ENCODE results near the gene HADHA.

HADHA gene

GRCh38 chr2:26284132-26284531 lies 39.7 kb upstream of the HADHA start:
- H3K4me3 ChIP-seq (IDR thresholded peaks at IDR 0.05; ENCODE audit: insufficient read depth, low read depth, low read length), result no peak overlapping the region
- no peaks in the 10 kb centered on the region for H4K20me1 ChIP-seq (ENCODE audit: insufficient read depth)
- no peak for TF ChIP-seq CTCF (conservative IDR thresholded peaks at IDR 0.05; ENCODE audit: low read depth, low read length)
- no peak overlapping the region for H2AFZ ChIP-seq (ENCODE audit: low read depth)
- H3K4me2 ChIP-seq, result no peak overlapping the region
- H3K36me3 ChIP-seq (ENCODE audit: insufficient read depth), result peaks cover 4% of the 10 kb centered on the region; the same call in 1 of the 2 replicates
- no peaks in the 10 kb centered on the region for H3K79me2 ChIP-seq (ENCODE audit: insufficient read depth, low read depth)
- no peak overlapping the region for H3K9ac ChIP-seq
- no peaks in the 10 kb centered on the region for H3K27me3 ChIP-seq (ENCODE audit: insufficient read depth, low read depth)
- H3K27ac ChIP-seq, result no peak overlapping the region
- H3K4me1 ChIP-seq (ENCODE audit: low read depth, poor library complexity, severe bottlenecking), result no peaks in the 10 kb centered on the region

- H3K4me3 ChIP-seq (IDR thresholded peaks at IDR 0.05; ENCODE audit: insufficient read depth, low read depth, low read length), result no peak overlapping the region
- no peaks in the 10 kb centered on the region for H3K4me1 ChIP-seq (ENCODE audit: low read depth, poor library complexity, severe bottlenecking)
- TF ChIP-seq CTCF (conservative IDR thresholded peaks at IDR 0.05; ENCODE audit: low read depth, low read length), result no peak
- no peaks in the 10 kb centered on the region for H4K20me1 ChIP-seq (ENCODE audit: insufficient read depth)
- no peak overlapping the region for H3K27ac ChIP-seq
- no peaks in the 10 kb centered on the region for H3K79me2 ChIP-seq (ENCODE audit: insufficient read depth, low read depth)
- H3K27me3 ChIP-seq (ENCODE audit: insufficient read depth, low read depth), result no peaks in the 10 kb centered on the region
- H3K36me3 ChIP-seq (ENCODE audit: insufficient read depth), result peaks cover 7% of the 10 kb centered on the region; the same call in 1 of the 2 replicates
- H2AFZ ChIP-seq (ENCODE audit: low read depth), result no peak overlapping the region
- no peak overlapping the region for H3K4me2 ChIP-seq
- H3K9ac ChIP-seq, result no peak overlapping the region
Measured at GRCh38 chr2:26283606-26284005, 39.2 kb upstream of the HADHA start.

- Histone ChIP-seq H3K27me3 (ENCODE audit: insufficient read depth, low read depth) (no peaks in the 10 kb centered on the region), H3K4me1 (ENCODE audit: low read depth, poor library complexity, severe bottlenecking) (no peaks in the 10 kb centered on the region), H3K9ac (no peak overlapping the region), H3K4me2 (no peak overlapping the region), H3K79me2 (ENCODE audit: insufficient read depth, low read depth) (no peaks in the 10 kb centered on the region), H3K27ac (no peak overlapping the region), H3K4me3 (IDR thresholded peaks at IDR 0.05; ENCODE audit: insufficient read depth, low read depth, low read length) (no peak overlapping the region), H2AFZ (ENCODE audit: low read depth) (no peak overlapping the region), H3K36me3 (ENCODE audit: insufficient read depth) (peaks cover 7% of the 10 kb centered on the region; the same call in 1 of the 2 replicates), H4K20me1 (ENCODE audit: insufficient read depth) (no peaks in the 10 kb centered on the region)
- no peak for TF ChIP-seq CTCF (conservative IDR thresholded peaks at IDR 0.05; ENCODE audit: low read depth, low read length)
Measured at GRCh38 chr2:26281226-26281625, 36.8 kb upstream of the HADHA start.

- Histone ChIP-seq H3K9ac (no peak overlapping the region), H3K79me2 (ENCODE audit: insufficient read depth, low read depth) (no peaks in the 10 kb centered on the region), H3K4me3 (IDR thresholded peaks at IDR 0.05; ENCODE audit: insufficient read depth, low read depth, low read length) (no peak overlapping the region), H3K4me1 (ENCODE audit: low read depth, poor library complexity, severe bottlenecking) (no peaks in the 10 kb centered on the region), H3K4me2 (no peak overlapping the region), H4K20me1 (ENCODE audit: insufficient read depth) (no peaks in the 10 kb centered on the region), H3K27ac (no peak overlapping the region), H3K27me3 (ENCODE audit: insufficient read depth, low read depth) (no peaks in the 10 kb centered on the region), H3K36me3 (ENCODE audit: insufficient read depth) (peaks cover 7% of the 10 kb centered on the region; the same call in 1 of the 2 replicates), H2AFZ (ENCODE audit: low read depth) (no peak overlapping the region)
- TF ChIP-seq CTCF (conservative IDR thresholded peaks at IDR 0.05; ENCODE audit: low read depth, low read length), result no peak
Measured at GRCh38 chr2:26279886-26280285, 35.5 kb upstream of the HADHA start.
